Nephron (organoid): ENCODE data around the gene DACH1.

ENCODE experiments used
- H3K27ac Mint-ChIP-seq, 3 experiments: 2 replicates each; pipeline ENCODE4 v1.8.0; 2020; ENCODE audit warnings: mixed read lengths in 3 of 3, mild to moderate bottlenecking in 2 of 3, moderate library complexity in 1 of 3
- H3K27me3 Mint-ChIP-seq: 2 replicates; pipeline ENCODE4 v1.8.0; 2021; ENCODE audit warnings: low read depth, mild to moderate bottlenecking, moderate library complexity, mixed read lengths
- H3K36me3 Mint-ChIP-seq: 2 replicates; pipeline ENCODE4 v1.8.0; 2020; ENCODE audit warnings: low read depth, mixed read lengths
- H3K4me1 Mint-ChIP-seq: 2 replicates; pipeline ENCODE4 v1.8.0; 2020; ENCODE audit warnings: mixed read lengths
- H3K4me3 Mint-ChIP-seq, 3 experiments: 2 replicates each; pipeline ENCODE4 v1.8.0; 2020; ENCODE audit warnings: mild to moderate bottlenecking in 3 of 3, mixed read lengths in 3 of 3, moderate library complexity in 2 of 3
- H3K9me3 Mint-ChIP-seq: 2 replicates; pipeline ENCODE4 v1.8.0; 2020; ENCODE audit warnings: mixed read lengths
- TF ChIP-seq, protein P1 (sequence below), 3 experiments: fragments of 200-600 bp; sonication (generic); IDR thresholded peaks; one replicate each; pipeline ENCODE4 v1.5.0; 2021; ENCODE audit warnings: antibody characterized with exemption in 3 of 3; ENCODE audit not compliant: unreplicated experiment in 3 of 3

The DACH1 gene

DNA sequence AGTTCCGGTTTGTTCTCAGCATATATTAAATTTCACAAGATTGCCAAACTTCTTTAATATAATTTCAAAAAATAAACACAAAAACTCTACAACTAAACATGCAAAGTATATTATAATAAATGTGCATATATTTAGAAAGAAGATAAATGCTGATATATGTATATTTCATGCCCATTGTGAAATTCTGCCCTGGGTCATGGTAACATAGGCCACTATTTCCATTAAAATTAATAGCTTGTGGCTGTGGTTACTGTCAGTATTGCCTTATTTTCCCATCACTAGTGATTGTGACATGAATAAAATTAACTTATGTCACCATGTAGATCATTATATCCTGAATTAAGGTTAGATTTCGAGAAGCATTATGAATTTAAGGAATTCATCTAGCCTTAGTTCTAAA, 410.9 kb downstream of the DACH1 start:
- no peaks in the 10 kb centered on the region for H3K27me3 Mint-ChIP-seq
- TF ChIP-seq, protein P1, sequence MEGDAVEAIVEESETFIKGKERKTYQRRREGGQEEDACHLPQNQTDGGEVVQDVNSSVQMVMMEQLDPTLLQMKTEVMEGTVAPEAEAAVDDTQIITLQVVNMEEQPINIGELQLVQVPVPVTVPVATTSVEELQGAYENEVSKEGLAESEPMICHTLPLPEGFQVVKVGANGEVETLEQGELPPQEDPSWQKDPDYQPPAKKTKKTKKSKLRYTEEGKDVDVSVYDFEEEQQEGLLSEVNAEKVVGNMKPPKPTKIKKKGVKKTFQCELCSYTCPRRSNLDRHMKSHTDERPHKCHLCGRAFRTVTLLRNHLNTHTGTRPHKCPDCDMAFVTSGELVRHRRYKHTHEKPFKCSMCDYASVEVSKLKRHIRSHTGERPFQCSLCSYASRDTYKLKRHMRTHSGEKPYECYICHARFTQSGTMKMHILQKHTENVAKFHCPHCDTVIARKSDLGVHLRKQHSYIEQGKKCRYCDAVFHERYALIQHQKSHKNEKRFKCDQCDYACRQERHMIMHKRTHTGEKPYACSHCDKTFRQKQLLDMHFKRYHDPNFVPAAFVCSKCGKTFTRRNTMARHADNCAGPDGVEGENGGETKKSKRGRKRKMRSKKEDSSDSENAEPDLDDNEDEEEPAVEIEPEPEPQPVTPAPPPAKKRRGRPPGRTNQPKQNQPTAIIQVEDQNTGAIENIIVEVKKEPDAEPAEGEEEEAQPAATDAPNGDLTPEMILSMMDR (IDR thresholded peaks at IDR 0.05; ENCODE audit: unreplicated experiment in 3 of 3): no peak
- peak overlapping the region in 2 of 3 experiments; percentile 70 to 71 for H3K27ac Mint-ChIP-seq
- no peaks in the 10 kb centered on the region for H3K9me3 Mint-ChIP-seq
- peaks cover 20% of the 10 kb centered on the region for H3K36me3 Mint-ChIP-seq
- H3K4me1 Mint-ChIP-seq: peaks cover 27% of the 10 kb centered on the region
- no peak overlapping the region for H3K4me3 Mint-ChIP-seq

DNA sequence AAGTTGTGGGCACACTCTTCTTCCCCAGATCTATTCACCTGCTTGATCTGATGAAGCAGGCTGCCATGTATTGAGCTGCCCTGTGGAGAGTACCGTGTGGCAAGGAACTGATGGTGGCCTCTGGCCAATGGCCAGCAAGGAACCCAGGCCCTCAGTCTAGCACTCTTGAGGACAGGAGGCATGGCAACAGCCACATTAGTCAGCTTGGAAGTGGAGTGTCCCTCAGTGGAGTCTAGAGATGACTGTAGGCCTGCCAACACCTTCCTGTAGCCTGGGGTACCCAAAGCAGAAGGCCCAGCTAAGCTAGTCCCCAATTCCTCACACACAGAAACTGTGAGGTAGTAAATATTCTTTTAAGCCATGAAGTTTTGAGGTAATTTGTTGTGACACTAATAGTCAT, 412.5 kb downstream of the DACH1 start:
- Mint-ChIP-seq H3K9me3 (no peaks in the 10 kb centered on the region), H3K4me3 (no peak overlapping the region), H3K36me3 (peaks cover 30% of the 10 kb centered on the region), H3K27me3 (no peaks in the 10 kb centered on the region), H3K27ac (peak overlapping the region; percentile 14 to 87 (median 65)), H3K4me1 (peaks cover 27% of the 10 kb centered on the region)
- TF ChIP-seq, protein P1 (IDR thresholded peaks at IDR 0.05; ENCODE audit: unreplicated experiment in 3 of 3): no peak

DNA sequence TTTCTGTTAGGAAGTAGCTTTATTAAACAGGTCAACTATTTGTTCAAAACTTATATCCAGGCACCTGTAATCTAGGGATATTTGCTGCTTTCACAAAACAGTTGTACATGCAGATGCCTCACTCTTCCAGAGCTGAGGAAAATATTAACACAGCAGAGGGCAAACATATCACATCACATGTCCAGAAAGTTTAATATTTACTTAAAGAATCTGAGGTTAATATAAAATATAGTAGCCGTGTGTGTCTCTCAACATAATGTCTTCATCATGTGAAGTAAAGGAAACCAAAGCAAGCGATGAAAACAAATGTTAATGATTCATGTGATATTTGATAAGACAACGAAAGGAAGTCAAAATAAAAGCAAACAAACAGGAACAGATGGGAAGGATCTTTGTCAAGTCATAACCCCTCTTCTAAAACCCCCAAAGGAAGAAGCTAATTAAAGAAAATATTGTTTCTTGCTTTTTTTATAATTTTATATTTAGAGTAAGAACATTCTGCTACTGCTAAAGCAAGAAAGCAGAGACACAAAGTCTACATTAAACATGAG, 418.8 kb downstream of the DACH1 start:
- no peaks in the 10 kb centered on the region for H3K27me3 Mint-ChIP-seq
- no peaks in the 10 kb centered on the region for H3K9me3 Mint-ChIP-seq
- peaks cover 40% of the 10 kb centered on the region for H3K36me3 Mint-ChIP-seq
- H3K4me1 Mint-ChIP-seq: peaks cover 14% of the 10 kb centered on the region
- H3K4me3 Mint-ChIP-seq: no peak overlapping the region
- peak overlapping the region; percentile 72 to 85 (median 79) for H3K27ac Mint-ChIP-seq
- TF ChIP-seq, protein P1 (IDR thresholded peaks at IDR 0.05; ENCODE audit: unreplicated experiment in 3 of 3): no peak

DNA sequence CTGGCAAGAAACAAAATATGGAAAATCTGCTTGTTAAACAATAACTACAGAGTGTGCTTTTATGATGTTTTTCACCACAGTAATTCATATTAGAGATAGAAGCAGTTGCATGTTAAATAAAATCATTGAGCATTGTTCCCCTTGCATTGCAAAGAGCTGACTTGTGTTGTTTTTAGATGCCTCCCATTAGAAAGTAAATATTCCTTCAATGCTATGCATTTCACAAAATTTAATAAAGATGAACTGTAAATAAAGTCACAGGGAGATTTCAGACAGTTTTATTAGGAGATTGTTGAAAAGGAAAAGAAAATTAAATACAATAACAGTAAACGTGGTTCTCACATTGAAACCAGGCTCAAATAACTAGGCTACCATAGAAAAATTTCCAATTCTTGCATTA, 429.3 kb downstream of the DACH1 start:
- H3K36me3 Mint-ChIP-seq: peaks cover 5% of the 10 kb centered on the region
- H3K27ac Mint-ChIP-seq: peak overlapping the region; percentile 62 to 90 (median 63)

DNA sequence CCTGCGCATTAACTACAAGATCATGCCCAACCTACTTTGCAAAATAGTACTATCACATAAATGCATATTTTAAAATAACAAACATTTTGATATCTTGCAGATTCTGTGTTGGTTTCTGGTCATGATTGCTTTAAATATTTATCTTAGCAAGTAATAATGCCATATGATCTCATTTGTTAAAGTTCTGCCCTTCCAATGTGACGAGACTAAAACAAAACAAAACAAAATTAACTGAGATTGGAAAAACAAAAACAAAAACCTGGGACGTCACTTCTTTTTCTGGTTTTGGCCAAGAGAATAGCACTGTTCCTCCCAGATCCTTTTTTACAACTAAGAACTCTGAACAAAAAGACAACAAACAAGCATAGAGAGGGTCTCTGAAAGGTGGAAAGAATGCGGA, 436.3 kb downstream of the DACH1 start:
- no peaks in the 10 kb centered on the region for H3K27me3 Mint-ChIP-seq
- peaks cover 10% of the 10 kb centered on the region for H3K36me3 Mint-ChIP-seq
- TF ChIP-seq, protein P1 (IDR thresholded peaks at IDR 0.05; ENCODE audit: unreplicated experiment in 3 of 3): no peak
- H3K9me3 Mint-ChIP-seq: peaks cover 3% of the 10 kb centered on the region
- no peak overlapping the region for H3K4me3 Mint-ChIP-seq
- peak overlapping the region in 1 of 3 experiments; percentile 81 for H3K27ac Mint-ChIP-seq
- no peaks in the 10 kb centered on the region for H3K4me1 Mint-ChIP-seq

More for the DNA sequence above, 429.3 kb downstream of the DACH1 start:
- peaks cover 5% of the 10 kb centered on the region for H3K4me1 Mint-ChIP-seq
- TF ChIP-seq, protein P1 (IDR thresholded peaks at IDR 0.05; ENCODE audit: unreplicated experiment in 3 of 3): no peak
- no peak overlapping the region for H3K4me3 Mint-ChIP-seq
- H3K9me3 Mint-ChIP-seq: no peaks in the 10 kb centered on the region
- H3K27me3 Mint-ChIP-seq: no peaks in the 10 kb centered on the region

DNA sequence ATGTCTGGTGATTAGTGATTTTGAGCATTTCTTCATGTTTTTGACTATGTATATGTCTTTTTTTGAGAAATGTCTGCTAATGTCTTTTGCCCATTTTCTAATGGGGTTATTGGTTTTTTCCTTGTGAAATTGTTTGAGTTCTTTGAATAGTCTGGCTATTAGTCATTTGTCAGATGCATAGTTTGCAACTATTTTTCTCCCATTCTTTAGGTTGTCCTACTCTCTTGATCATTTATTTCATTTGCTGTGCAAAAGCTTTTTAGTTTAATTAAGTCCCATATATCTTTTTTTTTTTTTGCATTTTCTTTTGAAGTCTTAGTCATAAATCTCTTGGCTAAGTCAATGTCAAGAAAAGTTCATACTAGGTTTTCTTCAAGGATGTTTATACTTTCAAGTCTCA, 449.8 kb downstream of the DACH1 start:
- TF ChIP-seq, protein P1 (IDR thresholded peaks at IDR 0.05; ENCODE audit: unreplicated experiment in 3 of 3): no peak
- peaks cover 26% of the 10 kb centered on the region for H3K9me3 Mint-ChIP-seq
- no peak overlapping the region for H3K27ac Mint-ChIP-seq
- H3K36me3 Mint-ChIP-seq: peaks cover 3% of the 10 kb centered on the region
- H3K4me1 Mint-ChIP-seq: no peaks in the 10 kb centered on the region
- H3K27me3 Mint-ChIP-seq: no peaks in the 10 kb centered on the region
- H3K4me3 Mint-ChIP-seq: no peak overlapping the region
